GM12892 (cell line): Measurements from ENCODE around the gene CBLB.

Source experiments
- POLR2A ChIP-seq: IDR thresholded peaks from 2 replicates; pipeline ENCODE4 v1.6.1; 2011; ENCODE audit warnings: low read depth, low read length, control low read depth
- POLR2AphosphoS5 ChIP-seq: IDR thresholded peaks from 2 replicates; pipeline ENCODE4 v1.6.1; 2011; ENCODE audit warnings: low read depth, low read length, control low read depth

DNA sequence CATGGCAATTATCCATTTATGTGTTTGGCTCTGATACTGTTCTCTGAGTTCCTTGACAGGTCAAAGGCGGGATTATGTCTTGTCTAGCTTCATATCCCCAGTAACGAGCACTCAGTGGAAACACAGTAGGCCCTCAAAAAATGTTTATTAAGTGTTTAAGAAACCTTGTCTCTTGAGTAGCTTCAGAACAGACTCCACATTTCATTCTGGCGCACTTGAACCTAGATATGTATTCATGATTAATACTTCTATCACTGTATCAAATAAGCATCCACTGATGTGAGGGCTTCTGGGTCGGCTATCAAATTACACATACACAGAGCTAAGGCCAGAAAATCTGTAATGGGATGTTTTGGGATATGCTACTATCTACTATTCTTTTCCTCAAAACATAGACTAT, 4.6 kb downstream of the CBLB start:
- no peak for TF ChIP-seq POLR2A
- no peak for TF ChIP-seq POLR2AphosphoS5
